HCT116 (cell line): ENCODE data around the gene VPS39. TPM values are rescaled to one million over a fixed set of nuclear protein-coding genes. Genes with fewer than 3 reads are reported as not detected.

Experiments used
- ATAC-seq: fragments of 200-7000 bp; cut with Tn5 transposase; 2 replicates; pipeline ENCODE4 v1.9.1; 2020; ENCODE audit warnings: mild to moderate bottlenecking, moderate library complexity
- BruUV-seq: library from RNA; stranded (reverse); fragments of 400-500 nt; replicated peaks from 2 replicates; lab custom pipeline; 2021; lab: Mats Ljungman, UMichigan
- CTCF ChIA-PET: fragments of 300-600 bp; sonication (Branson Sonifier 250); formaldehyde crosslinking; loops from one replicate; lab custom pipeline; 2021; ENCODE audit warnings: antibody characterized with exemption; lab: Charles Lee
- POLR2A ChIA-PET: fragments of 300-600, 350-600 bp; sonication (Branson Sonifier 250); formaldehyde crosslinking; loops from one replicate; lab custom pipeline; 2021; ENCODE audit warnings: antibody characterized with exemption; lab: Charles Lee
- RAD21 ChIA-PET, 2 experiments: fragments of 300-600 bp; sonication (Branson Sonifier 250); formaldehyde crosslinking; loops; one replicate each; lab custom pipeline; 2023; ENCODE audit warnings: low total read pairs in 2 of 2; ENCODE audit not compliant: uncharacterized antibody in 2 of 2, unreplicated experiment in 2 of 2, low non-redundant PET in 1 of 2; lab: Charles Lee
- DNase-seq: peaks from one replicate; pipeline ENCODE4 v3.0.0-alpha.2; 2010; ENCODE audit warnings: low read depth, low spot score
- H2AFZ ChIP-seq: fragments of 200-600 bp; shearing (Covaris generic), sonication (generic); 2 replicates; pipeline ENCODE4 v1.6.1; 2017; ENCODE audit warnings: low read depth, mixed run types, mixed read lengths, antibody characterized with exemption, low read length; ENCODE audit not compliant: poor library complexity, severe bottlenecking
- H3K27ac ChIP-seq: 2 replicates; pipeline ENCODE4 v1.5.1; 2012; ENCODE audit warnings: low read depth, low read length
- H3K27me3 ChIP-seq: fragments of 200-600 bp; sonication (generic); 2 replicates; pipeline ENCODE4 v1.6.1; 2016; ENCODE audit warnings: mixed run types, low read length, mixed read lengths; ENCODE audit not compliant: insufficient read depth
- H3K36me3 ChIP-seq, 2 experiments: fragments of 200-500 bp in 1 of 2; fragments of 200-600 bp in 1 of 2; sonication (Bioruptor generic) in 1 of 2; sonication (generic) in 1 of 2; 2 replicates each; pipeline versions ENCODE4 v1.5.1 to v1.6.1; 2014 to 2016; ENCODE audit warnings: low read length in 2 of 2, inconsistent platforms in 1 of 2, mixed read lengths in 1 of 2, mixed run types in 1 of 2; ENCODE audit not compliant: insufficient read depth in 2 of 2, control insufficient read depth in 1 of 2
- H3K4me1 ChIP-seq, 2 experiments: fragments of 200-600 bp in 1 of 2; sonication (generic) in 1 of 2; 2 replicates each; pipeline versions ENCODE4 v1.5.1 to v1.6.1; 2012 to 2017; ENCODE audit warnings: low read length in 2 of 2, inconsistent platforms in 1 of 2, mild to moderate bottlenecking in 1 of 2, mixed read lengths in 1 of 2, mixed run types in 1 of 2, moderate library complexity in 1 of 2; ENCODE audit not compliant: insufficient read depth in 2 of 2, control insufficient read depth in 1 of 2
- H3K4me2 ChIP-seq: fragments of 200-600 bp; sonication (generic); 2 replicates; pipeline ENCODE4 v1.6.1; 2017; ENCODE audit warnings: mixed run types, low read length, mixed read lengths
- H3K4me3 ChIP-seq, 2 experiments: fragments of 200-600 bp in 1 of 2; sonication (generic) in 1 of 2; replicated peaks in 1 of 2; 2 replicates each; pipeline ENCODE4 v1.5.1; 2011 to 2016; ENCODE audit warnings: low read length in 2 of 2, control low read depth in 1 of 2, low read depth in 1 of 2, mild to moderate bottlenecking in 1 of 2, mixed read lengths in 1 of 2, mixed run types in 1 of 2
- H3K79me2 ChIP-seq: fragments of 200-600 bp; sonication (generic); 2 replicates; pipeline ENCODE4 v1.6.1; 2017; ENCODE audit warnings: mild to moderate bottlenecking, mixed run types, low read length, moderate library complexity, mixed read lengths; ENCODE audit not compliant: insufficient read depth
- H3K9ac ChIP-seq: fragments of 200-600 bp; sonication (generic); 2 replicates; pipeline ENCODE4 v1.6.1; 2016; ENCODE audit warnings: low read length, mixed read lengths
- H3K9me2 ChIP-seq: fragments of 200-600 bp; sonication (generic), shearing (Covaris generic); 2 replicates; pipeline ENCODE4 v1.6.1; 2017; ENCODE audit warnings: mixed run types, mild to moderate bottlenecking, moderate library complexity; ENCODE audit not compliant: insufficient read depth
- H3K9me3 ChIP-seq, 2 experiments: fragments of 200-500 bp in 1 of 2; fragments of 200-600 bp in 1 of 2; sonication (Bioruptor generic) in 1 of 2; sonication (generic) in 1 of 2; 2 replicates each; pipeline ENCODE4 v1.6.1; 2014 to 2017; ENCODE audit warnings: low read length in 2 of 2, mixed read lengths in 2 of 2, inconsistent platforms in 1 of 2, low read depth in 1 of 2, mild to moderate bottlenecking in 1 of 2, mixed run types in 1 of 2, moderate library complexity in 1 of 2; ENCODE audit not compliant: control insufficient read depth in 1 of 2, insufficient read depth in 1 of 2
- H4K20me1 ChIP-seq: fragments of 200-600 bp; sonication (generic), shearing (Covaris generic); 2 replicates; pipeline ENCODE4 v1.6.1; 2017; ENCODE audit warnings: mixed run types, mild to moderate bottlenecking, moderate library complexity; ENCODE audit not compliant: insufficient read depth
- EGR1 ChIP-seq: IDR thresholded peaks from 2 replicates; pipeline ENCODE4 v1.6.1; 2012; ENCODE audit warnings: low read depth
- ELF1 ChIP-seq: IDR thresholded peaks from 2 replicates; pipeline ENCODE4 v1.6.1; 2012; ENCODE audit warnings: low read depth, borderline replicate concordance
- EZH2phosphoT487 ChIP-seq: fragments of 200-600 bp; IDR thresholded peaks from 2 replicates; pipeline ENCODE4 v1.6.1; 2018; ENCODE audit warnings: antibody characterized with exemption, borderline replicate concordance
- JUND ChIP-seq: IDR thresholded peaks from 2 replicates; pipeline ENCODE4 v1.6.1; 2012
- POLR2A ChIP-seq: IDR thresholded peaks from 2 replicates; pipeline ENCODE4 v1.7.0; 2011; ENCODE audit warnings: borderline replicate concordance; ENCODE audit not compliant: insufficient read depth, insufficient read length; ENCODE audit errors: extremely low read depth
- SIN3A ChIP-seq: IDR thresholded peaks from 2 replicates; pipeline ENCODE4 v1.6.1; 2012; ENCODE audit warnings: low read depth
- YY1 ChIP-seq: IDR thresholded peaks from 2 replicates; pipeline ENCODE4 v1.6.1; 2011; ENCODE audit warnings: low read length, low read depth, moderate library complexity, mild to moderate bottlenecking; ENCODE audit not compliant: insufficient replicate concordance; ENCODE audit errors: extremely low read depth
- ZFX ChIP-seq: fragments of 450-650 bp; IDR thresholded peaks from 2 replicates; pipeline ENCODE4 v1.6.1; 2017
- ZNF274 ChIP-seq: fragments of 200-500 bp; sonication (Bioruptor generic); IDR thresholded peaks from 2 replicates; pipeline ENCODE4 v1.6.1; 2014; ENCODE audit warnings: mild to moderate bottlenecking, low read depth, low read length, inconsistent platforms
- intact Hi-C: fragments of 100-400 bp; cut with micrococcal nuclease; formaldehyde crosslinking; loops from 2 replicates; pipeline ENCODE4 v1.10.0; 2022
- total RNA-seq: library from RNA; stranded (reverse); gene quantifications from one replicate; pipeline ENCODE4 v1.2.1, GENCODE V29; 2021; ENCODE audit not compliant: unreplicated experiment
- TF ChIP-seq, protein P1 (sequence below): IDR thresholded peaks from 2 replicates; pipeline ENCODE4 v1.6.1; 2011; ENCODE audit warnings: mild to moderate bottlenecking, low read length, moderate library complexity; ENCODE audit not compliant: insufficient replicate concordance; ENCODE audit errors: extremely low read depth
- TF ChIP-seq, protein P2 (sequence below): IDR thresholded peaks from 2 replicates; pipeline ENCODE4 v1.6.1; 2012
- TF ChIP-seq, protein P3 (sequence below), 3 experiments: fragments of 200-600 bp in 1 of 3; sonication (generic) in 1 of 3; IDR thresholded peaks in 2 of 3; conservative IDR thresholded peaks in 1 of 3; 2 replicates each; pipeline ENCODE4 v1.5.1; 2012 to 2017; ENCODE audit warnings: low read depth in 2 of 3, low read length in 2 of 3, antibody characterized with exemption in 1 of 3, borderline replicate concordance in 1 of 3, control low read depth in 1 of 3, mild to moderate bottlenecking in 1 of 3, mixed read lengths in 1 of 3, mixed run types in 1 of 3, moderate library complexity in 1 of 3; ENCODE audit not compliant: insufficient read depth in 1 of 3
- TF ChIP-seq, protein P4 (sequence below): IDR thresholded peaks from 2 replicates; pipeline ENCODE4 v1.6.1; 2012; ENCODE audit warnings: low read depth

Gene VPS39
- total RNA-seq, 1 experiment from 2014 or later: 40.1 TPM

DNA sequence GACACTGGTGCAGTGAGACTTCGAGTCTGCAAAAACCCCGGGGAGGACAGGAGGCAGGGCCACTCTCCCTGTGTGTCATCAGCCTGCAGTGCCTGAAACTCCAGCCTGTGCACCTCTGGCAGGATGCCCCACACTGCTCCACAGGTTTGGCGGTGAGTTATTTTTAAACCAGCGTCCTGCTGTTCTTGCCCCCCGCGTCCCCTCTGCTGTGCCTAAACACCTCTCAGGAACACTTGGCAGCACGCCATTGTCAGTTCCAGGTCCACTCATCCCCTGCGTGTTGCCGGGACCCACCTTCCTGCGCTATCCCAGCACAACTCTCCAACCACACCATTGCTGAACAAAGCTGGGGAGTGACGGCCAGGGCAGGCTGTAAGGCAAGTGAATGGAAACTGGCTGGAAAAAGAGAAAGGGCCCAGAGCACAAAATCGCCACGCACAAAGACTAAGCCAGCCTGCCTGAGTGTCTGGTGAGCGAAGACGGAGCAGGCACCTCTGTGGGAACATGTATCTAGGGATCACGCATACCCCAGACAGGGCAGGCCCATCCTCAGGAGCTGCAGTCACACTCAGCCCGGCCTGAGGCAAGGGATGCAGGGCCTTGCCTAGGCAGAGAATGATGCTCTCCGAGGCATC is 48.6 kb downstream of the VPS39 start:
- ChIA-PET RAD21 (no interaction called here), CTCF (no interaction called here), POLR2A (no interaction called here)
- BruUV-seq: no TSS peak
- H4K20me1 ChIP-seq: no peaks in the 10 kb centered on the region
- intact Hi-C loops: no loop called here
- peaks cover 21 to 35% of the 10 kb centered on the region in 2 experiments; a peak in 3 of 4 replicates for H3K36me3 ChIP-seq
- no peak overlapping the region for H2AFZ ChIP-seq
- no peaks in the 10 kb centered on the region for H3K9me3 ChIP-seq
- no peak overlapping the region for H3K27ac ChIP-seq
- H3K79me2 ChIP-seq: no peaks in the 10 kb centered on the region
- H3K27me3 ChIP-seq: no peaks in the 10 kb centered on the region
- no peak overlapping the region for H3K4me2 ChIP-seq
- no peak overlapping the region for H3K9ac ChIP-seq
- DNase-seq (no peak), ATAC-seq (no peak)
- peaks cover 5 to 19% of the 10 kb centered on the region in 2 experiments; a peak in 2 of 4 replicates for H3K4me1 ChIP-seq
- TF ChIP-seq EZH2phosphoT487 (no peak), YY1 (no peak), EGR1 (no peak), ZNF274 (no peak), ZFX (no peak), SIN3A (no peak), ELF1 (no peak), JUND (no peak), POLR2A (no peak)
- TF ChIP-seq, protein P1, sequence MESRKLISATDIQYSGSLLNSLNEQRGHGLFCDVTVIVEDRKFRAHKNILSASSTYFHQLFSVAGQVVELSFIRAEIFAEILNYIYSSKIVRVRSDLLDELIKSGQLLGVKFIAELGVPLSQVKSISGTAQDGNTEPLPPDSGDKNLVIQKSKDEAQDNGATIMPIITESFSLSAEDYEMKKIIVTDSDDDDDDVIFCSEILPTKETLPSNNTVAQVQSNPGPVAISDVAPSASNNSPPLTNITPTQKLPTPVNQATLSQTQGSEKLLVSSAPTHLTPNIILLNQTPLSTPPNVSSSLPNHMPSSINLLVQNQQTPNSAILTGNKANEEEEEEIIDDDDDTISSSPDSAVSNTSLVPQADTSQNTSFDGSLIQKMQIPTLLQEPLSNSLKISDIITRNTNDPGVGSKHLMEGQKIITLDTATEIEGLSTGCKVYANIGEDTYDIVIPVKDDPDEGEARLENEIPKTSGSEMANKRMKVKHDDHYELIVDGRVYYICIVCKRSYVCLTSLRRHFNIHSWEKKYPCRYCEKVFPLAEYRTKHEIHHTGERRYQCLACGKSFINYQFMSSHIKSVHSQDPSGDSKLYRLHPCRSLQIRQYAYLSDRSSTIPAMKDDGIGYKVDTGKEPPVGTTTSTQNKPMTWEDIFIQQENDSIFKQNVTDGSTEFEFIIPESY: no peak
- TF ChIP-seq, protein P2, sequence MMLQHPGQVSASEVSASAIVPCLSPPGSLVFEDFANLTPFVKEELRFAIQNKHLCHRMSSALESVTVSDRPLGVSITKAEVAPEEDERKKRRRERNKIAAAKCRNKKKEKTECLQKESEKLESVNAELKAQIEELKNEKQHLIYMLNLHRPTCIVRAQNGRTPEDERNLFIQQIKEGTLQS: no peak
- TF ChIP-seq, protein P3, sequence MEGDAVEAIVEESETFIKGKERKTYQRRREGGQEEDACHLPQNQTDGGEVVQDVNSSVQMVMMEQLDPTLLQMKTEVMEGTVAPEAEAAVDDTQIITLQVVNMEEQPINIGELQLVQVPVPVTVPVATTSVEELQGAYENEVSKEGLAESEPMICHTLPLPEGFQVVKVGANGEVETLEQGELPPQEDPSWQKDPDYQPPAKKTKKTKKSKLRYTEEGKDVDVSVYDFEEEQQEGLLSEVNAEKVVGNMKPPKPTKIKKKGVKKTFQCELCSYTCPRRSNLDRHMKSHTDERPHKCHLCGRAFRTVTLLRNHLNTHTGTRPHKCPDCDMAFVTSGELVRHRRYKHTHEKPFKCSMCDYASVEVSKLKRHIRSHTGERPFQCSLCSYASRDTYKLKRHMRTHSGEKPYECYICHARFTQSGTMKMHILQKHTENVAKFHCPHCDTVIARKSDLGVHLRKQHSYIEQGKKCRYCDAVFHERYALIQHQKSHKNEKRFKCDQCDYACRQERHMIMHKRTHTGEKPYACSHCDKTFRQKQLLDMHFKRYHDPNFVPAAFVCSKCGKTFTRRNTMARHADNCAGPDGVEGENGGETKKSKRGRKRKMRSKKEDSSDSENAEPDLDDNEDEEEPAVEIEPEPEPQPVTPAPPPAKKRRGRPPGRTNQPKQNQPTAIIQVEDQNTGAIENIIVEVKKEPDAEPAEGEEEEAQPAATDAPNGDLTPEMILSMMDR (IDR thresholded peaks at IDR 0.05 in 2 of 3, conservative IDR thresholded peaks at IDR 0.05 in 1 of 3; ENCODE audit: borderline replicate concordance in 1 of 3, insufficient read depth in 1 of 3, low read depth in 2 of 3, low read length in 2 of 3): no peak
- TF ChIP-seq, protein P4, sequence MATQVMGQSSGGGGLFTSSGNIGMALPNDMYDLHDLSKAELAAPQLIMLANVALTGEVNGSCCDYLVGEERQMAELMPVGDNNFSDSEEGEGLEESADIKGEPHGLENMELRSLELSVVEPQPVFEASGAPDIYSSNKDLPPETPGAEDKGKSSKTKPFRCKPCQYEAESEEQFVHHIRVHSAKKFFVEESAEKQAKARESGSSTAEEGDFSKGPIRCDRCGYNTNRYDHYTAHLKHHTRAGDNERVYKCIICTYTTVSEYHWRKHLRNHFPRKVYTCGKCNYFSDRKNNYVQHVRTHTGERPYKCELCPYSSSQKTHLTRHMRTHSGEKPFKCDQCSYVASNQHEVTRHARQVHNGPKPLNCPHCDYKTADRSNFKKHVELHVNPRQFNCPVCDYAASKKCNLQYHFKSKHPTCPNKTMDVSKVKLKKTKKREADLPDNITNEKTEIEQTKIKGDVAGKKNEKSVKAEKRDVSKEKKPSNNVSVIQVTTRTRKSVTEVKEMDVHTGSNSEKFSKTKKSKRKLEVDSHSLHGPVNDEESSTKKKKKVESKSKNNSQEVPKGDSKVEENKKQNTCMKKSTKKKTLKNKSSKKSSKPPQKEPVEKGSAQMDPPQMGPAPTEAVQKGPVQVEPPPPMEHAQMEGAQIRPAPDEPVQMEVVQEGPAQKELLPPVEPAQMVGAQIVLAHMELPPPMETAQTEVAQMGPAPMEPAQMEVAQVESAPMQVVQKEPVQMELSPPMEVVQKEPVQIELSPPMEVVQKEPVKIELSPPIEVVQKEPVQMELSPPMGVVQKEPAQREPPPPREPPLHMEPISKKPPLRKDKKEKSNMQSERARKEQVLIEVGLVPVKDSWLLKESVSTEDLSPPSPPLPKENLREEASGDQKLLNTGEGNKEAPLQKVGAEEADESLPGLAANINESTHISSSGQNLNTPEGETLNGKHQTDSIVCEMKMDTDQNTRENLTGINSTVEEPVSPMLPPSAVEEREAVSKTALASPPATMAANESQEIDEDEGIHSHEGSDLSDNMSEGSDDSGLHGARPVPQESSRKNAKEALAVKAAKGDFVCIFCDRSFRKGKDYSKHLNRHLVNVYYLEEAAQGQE: no peak
- H3K9me2 ChIP-seq: no peaks in the 10 kb centered on the region
- no peak overlapping the region for H3K4me3 ChIP-seq
